GM12878 (cell line): ENCODE data around the gene NRG3. TPM values are rescaled to one million over a fixed set of nuclear protein-coding genes. Genes with fewer than 3 reads are reported as not detected.

Source experiments
- ATAC-seq: fragments of 200-7000 bp; cut with Tn5 transposase; 3 replicates; pipeline ENCODE4 v1.9.1; 2020; ENCODE audit warnings: mild to moderate bottlenecking, moderate library complexity
- BruUV-seq: library from RNA; stranded (reverse); fragments of 400-500 nt; replicated peaks from 2 replicates; lab custom pipeline; 2021; lab: Mats Ljungman, UMichigan
- CTCF ChIA-PET: fragments of 300-600 bp; sonication (Branson Sonifier 250); formaldehyde crosslinking; extraction: SDS; loops from one replicate; lab custom pipeline; 2021; ENCODE audit warnings: inconsistent platforms; lab: Yijun Ruan, JAX
- POLR2A ChIA-PET: fragments of 350-600 bp; formaldehyde crosslinking; extraction: SDS; loops from one replicate; lab custom pipeline; 2021; ENCODE audit warnings: inconsistent platforms; lab: Charles Lee
- RAD21 ChIA-PET: fragments of 300-600 bp; sonication (Branson Sonifier 250); formaldehyde crosslinking; loops from one replicate; lab custom pipeline; 2023; ENCODE audit warnings: antibody characterized with exemption; ENCODE audit not compliant: unreplicated experiment; lab: Charles Lee
- SMC1A ChIA-PET: fragments of 300-600 bp; sonication (Branson Sonifier 250); formaldehyde crosslinking; loops from one replicate; lab custom pipeline; 2023; ENCODE audit not compliant: unreplicated experiment, uncharacterized antibody; lab: Charles Lee
- DNase-seq: peaks from one replicate; pipeline ENCODE4 v3.0.0-alpha.2; 2011; ENCODE audit warnings: low read depth, low spot score
- FAIRE-seq: peaks from 3 replicates; lab custom pipeline; 2011; peaks lifted over from hg19 to GRCh38; lab: Jason Lieb, UNC
- H2AFZ ChIP-seq: 2 replicates; pipeline ENCODE4 v1.6.0; 2011; ENCODE audit warnings: low read depth, low read length, control low read depth; ENCODE audit not compliant: control insufficient read depth
- H3K27ac ChIP-seq: 2 replicates; pipeline ENCODE4 v1.5.1; 2011; ENCODE audit warnings: control low read depth; ENCODE audit not compliant: control insufficient read depth, insufficient read depth
- H3K27me3 ChIP-seq, 2 experiments: replicated peaks in 1 of 2; 2 replicates each; pipeline versions ENCODE4 v1.6.0 to v1.6.1; 2011; ENCODE audit warnings: low read length in 1 of 2; ENCODE audit not compliant: control insufficient read depth in 2 of 2, insufficient read depth in 2 of 2
- H3K36me3 ChIP-seq, 2 experiments: 2 replicates each; pipeline ENCODE4 v1.5.1; 2011; ENCODE audit warnings: low read length in 1 of 2; ENCODE audit not compliant: control insufficient read depth in 2 of 2, insufficient read depth in 2 of 2
- H3K4me1 ChIP-seq: 2 replicates; pipeline ENCODE4 v1.6.1; 2011; ENCODE audit warnings: mild to moderate bottlenecking, low read length, moderate library complexity, mixed read lengths; ENCODE audit not compliant: control insufficient read depth, insufficient read depth
- H3K4me2 ChIP-seq: 2 replicates; pipeline ENCODE4 v1.6.0; 2011; ENCODE audit warnings: control low read depth; ENCODE audit not compliant: control insufficient read depth, insufficient read depth
- H3K4me3 ChIP-seq: fragments of 200-600 bp; sonication (generic); 2 replicates; pipeline ENCODE4 v1.5.1; 2016
- H3K79me2 ChIP-seq: 2 replicates; pipeline ENCODE4 v1.6.0; 2011; ENCODE audit warnings: low read length; ENCODE audit not compliant: control insufficient read depth, insufficient read depth
- H3K9ac ChIP-seq: 2 replicates; pipeline ENCODE4 v1.8.0; 2011; ENCODE audit warnings: low read length, control low read depth, mixed read lengths; ENCODE audit not compliant: control insufficient read depth, insufficient read depth
- H3K9me3 ChIP-seq: replicated peaks from 3 replicates; pipeline ENCODE4 v1.5.1; 2011; ENCODE audit warnings: mild to moderate bottlenecking, low read length; ENCODE audit not compliant: control insufficient read depth, insufficient read depth
- H4K20me1 ChIP-seq: 2 replicates; pipeline ENCODE4 v1.6.0; 2011; ENCODE audit not compliant: control insufficient read depth, insufficient read depth
- CTCF ChIP-seq, 3 experiments: IDR thresholded peaks in 2 of 3; conservative IDR thresholded peaks in 1 of 3; 2 replicates each; pipeline ENCODE4 v1.5.1; 2011; ENCODE audit warnings: low read depth in 3 of 3, low read length in 3 of 3, mild to moderate bottlenecking in 3 of 3, control low read depth in 2 of 3, moderate library complexity in 2 of 3, inconsistent platforms in 1 of 3, mixed read lengths in 1 of 3; ENCODE audit not compliant: control insufficient read depth in 2 of 3, insufficient read depth in 1 of 3; ENCODE audit errors: extremely low read depth in 1 of 3
- RAD21 ChIP-seq: IDR thresholded peaks from 2 replicates; pipeline ENCODE4 v1.6.1; 2011; ENCODE audit warnings: mild to moderate bottlenecking, low read depth, low read length, moderate library complexity; ENCODE audit not compliant: insufficient read depth
- ZNF592 ChIP-seq: fragments of 450-650 bp; IDR thresholded peaks from 2 replicates; pipeline ENCODE4 v1.6.1; 2017; ENCODE audit warnings: mild to moderate bottlenecking, moderate library complexity
- WGBS: methylation state at CpG from one replicate; pipeline ENCODE4 v1.1.6; 2016; ENCODE audit warnings: low lambda C conversion rate; ENCODE audit not compliant: insufficient replicate concordance, insufficient coverage; ENCODE audit errors: missing lambda C conversion rate; 5-methylcytosine and 5-hydroxymethylcytosine counted together
- in situ Hi-C: fragments of 300-500 bp; cut with MboI; formaldehyde crosslinking; loops from 9 replicates; pipeline ENCODE4 v1.14.3; 2018; ENCODE audit warnings: mixed read lengths
- intact Hi-C: fragments of 100-400 bp; cut with micrococcal nuclease; formaldehyde crosslinking; loops from one replicate; pipeline ENCODE4 v1.14.2; 2022; ENCODE audit not compliant: unreplicated experiment
- polyA plus RNA-seq, 11 experiments: library from polyadenylated mRNA; depleted of rRNA in 4 of 11; unstranded in 6 of 11; stranded (reverse) in 5 of 11; fragments of >200 nt; fragmentation: Nextera tagmentation in 4 of 11; fragmentation: Illumina TruSeq in 1 of 11; extraction: Ambion mirVana in 4 of 11; extraction: Trizol in 1 of 11; gene quantifications; 1 replicate in 1 of 11; 2 replicates in 10 of 11; pipeline versions ENCODE4 v1.2.1 to v1.2.3, GENCODE V29; 2011 to 2016; ENCODE audit warnings: inconsistent platforms in 2 of 11, missing spikeins in 2 of 11, low read depth in 1 of 11
- total RNA-seq, 4 experiments: library from RNA; depleted of rRNA in 3 of 4; stranded (reverse); fragments of >200 nt in 3 of 4; fragmentation: Illumina TruSeq in 1 of 4; extraction: Trizol in 1 of 4; gene quantifications; 2 replicates each; pipeline versions ENCODE4 v1.2.1 to v1.2.3, GENCODE V29; 2013 to 2021

The NRG3 gene
- total and polyA plus RNA-seq, 10 of the 15 experiments (the other 5 are each of a cell fraction or from before 2014, with no cell fraction given), result 0.03 to 0.41 (median 0.17) TPM; not detected in 3

DNA sequence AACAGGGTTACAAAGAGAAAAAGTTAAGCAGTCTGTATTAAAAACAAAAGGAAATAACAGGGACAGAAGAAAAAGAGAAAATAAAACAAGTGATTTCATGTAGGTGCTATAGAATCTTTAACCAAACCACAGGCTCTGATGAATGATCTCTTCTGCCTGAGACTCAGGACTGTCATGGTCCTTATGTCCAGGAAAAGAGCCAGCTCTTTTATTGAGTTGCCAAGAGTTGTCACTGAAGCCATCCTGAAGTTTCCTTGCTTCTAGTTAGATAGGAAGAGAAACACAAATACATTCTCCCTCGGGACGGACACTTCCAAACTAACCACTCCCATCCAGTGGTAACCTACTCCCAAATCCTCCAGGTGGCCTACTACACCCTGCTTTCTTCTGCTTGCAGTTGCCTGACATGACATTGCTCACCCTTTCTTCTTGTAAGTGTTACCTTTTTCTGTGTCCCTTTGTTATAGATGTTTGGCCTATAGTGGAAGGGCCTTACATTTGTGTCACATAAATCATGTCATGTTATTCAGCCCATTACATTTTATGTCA is 346.7 kb downstream of the NRG3 start:
- SMC1A ChIA-PET, result no interaction called here
- H3K9me3 ChIP-seq, result no peaks in the 10 kb centered on the region
- H3K4me2 ChIP-seq, result no peak overlapping the region
- intact Hi-C loops, result loop anchor here (5.0 kb wide), 1 partner anchor 151 kb away; no protein-coding TSS in a partner anchor
- DNase-seq, result no peak
- H3K79me2 ChIP-seq, result no peaks in the 10 kb centered on the region
- no peaks in the 10 kb centered on the region for H3K36me3 ChIP-seq
- H2AFZ ChIP-seq, result no peak overlapping the region
- TF ChIP-seq RAD21 (peak; percentile 47), CTCF (IDR thresholded peaks at IDR 0.05 in 2 of 3, conservative IDR thresholded peaks at IDR 0.05 in 1 of 3; ENCODE audit: control insufficient read depth in 2 of 3, extremely low read depth in 1 of 3, insufficient read depth in 1 of 3, low read depth in 3 of 3, low read length in 3 of 3) (peak in 2 of 3 experiments; percentile 15 to 33; a peak in 2 of 6 replicates), ZNF592 (no peak)
- TF ChIP-seq, all 136 proteins: peak for 2
- POLR2A ChIA-PET, result no interaction called here
- Histone ChIP-seq H3K4me3 (no peak overlapping the region), H3K27ac (no peak overlapping the region), H3K9ac (no peak overlapping the region), H3K27me3 (no peaks in the 10 kb centered on the region), H3K4me1 (no peaks in the 10 kb centered on the region), H4K20me1 (no peaks in the 10 kb centered on the region)
- BruUV-seq, result no TSS peak
- CTCF ChIA-PET, result no interaction called here
- 16% methylated on average over 2 of the region's 2 CpGs for WGBS
- in situ Hi-C loops, result no loop called here
- RAD21 ChIA-PET, result no interaction called here
- ATAC-seq (peak; percentile 41; the same call in 2 of the 3 replicates), FAIRE-seq (no peak)
